Measurements from ENCODE around the gene MSMO1.
A peak's percentile ranks its signal among the peaks of the same experiment; 100 is the strongest.

MSMO1 gene

DNA sequence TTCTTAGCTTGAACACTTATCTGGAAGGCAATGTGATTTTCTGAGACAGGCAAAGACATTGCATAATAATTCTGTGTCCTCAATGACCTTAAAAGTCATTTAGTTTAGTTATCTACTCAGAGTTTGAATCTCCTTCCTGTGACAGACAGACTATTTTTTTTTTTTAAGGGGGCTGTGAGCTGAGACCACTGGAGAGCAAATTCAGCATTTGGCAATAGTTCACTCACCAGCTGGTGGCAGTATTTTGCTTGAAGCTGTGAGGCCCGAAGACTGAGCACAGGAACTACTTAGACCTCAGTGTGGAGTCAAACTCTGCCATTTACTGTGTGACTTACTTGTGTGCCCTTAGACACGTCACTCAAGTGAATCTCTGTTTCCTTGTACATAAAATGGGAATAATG, 28.4 kb downstream of the MSMO1 start:
- CTCF ChIA-PET, result interaction anchor here (0.6 to 1.1 kb wide), 12 partner anchors 38 to 422 kb away, joined by 3 to 5 read pairs (median 3); no protein-coding TSS in a partner anchor
- TF ChIP-seq, protein P1, sequence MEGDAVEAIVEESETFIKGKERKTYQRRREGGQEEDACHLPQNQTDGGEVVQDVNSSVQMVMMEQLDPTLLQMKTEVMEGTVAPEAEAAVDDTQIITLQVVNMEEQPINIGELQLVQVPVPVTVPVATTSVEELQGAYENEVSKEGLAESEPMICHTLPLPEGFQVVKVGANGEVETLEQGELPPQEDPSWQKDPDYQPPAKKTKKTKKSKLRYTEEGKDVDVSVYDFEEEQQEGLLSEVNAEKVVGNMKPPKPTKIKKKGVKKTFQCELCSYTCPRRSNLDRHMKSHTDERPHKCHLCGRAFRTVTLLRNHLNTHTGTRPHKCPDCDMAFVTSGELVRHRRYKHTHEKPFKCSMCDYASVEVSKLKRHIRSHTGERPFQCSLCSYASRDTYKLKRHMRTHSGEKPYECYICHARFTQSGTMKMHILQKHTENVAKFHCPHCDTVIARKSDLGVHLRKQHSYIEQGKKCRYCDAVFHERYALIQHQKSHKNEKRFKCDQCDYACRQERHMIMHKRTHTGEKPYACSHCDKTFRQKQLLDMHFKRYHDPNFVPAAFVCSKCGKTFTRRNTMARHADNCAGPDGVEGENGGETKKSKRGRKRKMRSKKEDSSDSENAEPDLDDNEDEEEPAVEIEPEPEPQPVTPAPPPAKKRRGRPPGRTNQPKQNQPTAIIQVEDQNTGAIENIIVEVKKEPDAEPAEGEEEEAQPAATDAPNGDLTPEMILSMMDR (conservative IDR thresholded peaks at IDR 0.05; ENCODE audit: low read depth), result peak; percentile 32
- no peak overlapping the region for H3K27ac ChIP-seq
- no peak for DNase-seq (ENCODE audit: low spot score)
- POLR2A ChIA-PET (ENCODE audit: low non-redundant PET), result no interaction called here

- ChIA-PET POLR2A (ENCODE audit: low non-redundant PET) (no interaction called here), CTCF (interaction anchor here (0.7 kb wide), 1 partner anchor 298 kb away, joined by 3 read pairs; no protein-coding TSS in a partner anchor)
- peak; percentile 63 for DNase-seq (ENCODE audit: low spot score)
- TF ChIP-seq, protein P1 (conservative IDR thresholded peaks at IDR 0.05; ENCODE audit: low read depth), result no peak
- peak overlapping the region; percentile 59; the same call in 1 of the 2 replicates for H3K27ac ChIP-seq
Observed at GRCh38 chr4:165359506-165359905, 32.0 kb downstream of the MSMO1 start.

GRCh38 chr4:165360041-165360695, 32.7 kb downstream of the MSMO1 start:
- TF ChIP-seq, protein P1 (conservative IDR thresholded peaks at IDR 0.05; ENCODE audit: low read depth), result no peak
- no peak for DNase-seq (ENCODE audit: low spot score)
- POLR2A ChIA-PET (ENCODE audit: low non-redundant PET), result interaction anchor here (0.5 kb wide), 1 partner anchor 99 kb away, joined by 5 read pairs; no protein-coding TSS in a partner anchor
- CTCF ChIA-PET, result interaction anchor here (1.2 kb wide), 1 partner anchor 105 kb away, joined by 3 read pairs; no protein-coding TSS in a partner anchor
- no peak overlapping the region for H3K27ac ChIP-seq

DNA sequence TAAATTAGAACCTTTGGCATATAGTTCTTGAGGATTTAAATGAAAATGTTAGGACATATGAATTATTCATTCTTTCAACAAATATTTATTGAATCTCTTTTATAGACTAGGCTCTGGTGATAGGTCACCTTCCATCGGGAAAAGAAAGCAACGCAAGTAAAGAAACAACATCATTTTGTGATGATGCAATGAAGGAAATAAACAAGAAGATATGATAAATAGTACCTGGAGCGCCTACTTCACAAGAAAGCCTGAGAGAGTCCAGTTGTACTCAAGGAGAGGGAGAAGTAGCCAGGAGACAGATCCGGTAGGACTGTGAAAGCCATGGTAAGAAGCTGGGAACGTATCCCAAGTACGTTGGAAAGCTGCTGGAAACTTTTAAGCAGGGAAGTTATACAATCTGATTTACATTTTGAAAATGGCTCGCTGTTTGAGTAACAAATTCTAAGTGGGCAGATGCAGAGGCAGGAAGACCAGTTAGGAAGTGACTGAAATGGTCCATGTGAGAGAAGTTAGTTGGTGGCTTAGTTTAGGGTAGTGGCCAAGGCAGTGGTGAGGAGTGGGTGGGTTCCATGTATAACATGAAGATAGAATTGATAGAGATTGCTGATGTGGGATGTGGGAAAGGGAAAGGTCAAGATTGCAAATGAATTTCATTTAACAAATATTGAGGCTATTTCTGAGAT, 33.7 kb downstream of the MSMO1 start:
- TF ChIP-seq, protein P1 (conservative IDR thresholded peaks at IDR 0.05; ENCODE audit: low read depth), result no peak
- DNase-seq (ENCODE audit: low spot score), result no peak
- POLR2A ChIA-PET (ENCODE audit: low non-redundant PET), result interaction anchor here (0.5 kb wide), 1 partner anchor 98 kb away, joined by 5 read pairs; no protein-coding TSS in a partner anchor
- CTCF ChIA-PET, result interaction anchor here (1.2 kb wide), 1 partner anchor 104 kb away, joined by 3 read pairs; no protein-coding TSS in a partner anchor
- no peak overlapping the region for H3K27ac ChIP-seq

DNA sequence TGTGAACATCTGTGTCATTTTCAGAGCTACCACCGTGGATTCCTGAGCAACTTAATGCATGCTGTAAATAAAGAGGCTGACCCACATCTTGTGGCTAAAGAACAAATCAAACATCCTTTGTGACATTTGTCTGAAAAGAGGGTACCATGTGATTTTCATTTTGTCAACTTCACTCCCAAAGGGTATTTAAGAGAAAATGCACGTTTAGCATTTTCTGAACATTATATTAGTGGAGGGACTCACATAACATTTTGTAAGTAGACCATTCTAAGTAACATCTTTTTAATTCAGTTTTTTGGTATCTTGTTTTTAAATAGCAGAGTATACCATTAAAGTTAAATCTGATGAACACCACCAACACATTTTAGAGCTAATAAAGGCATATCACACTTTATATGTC, 34.3 kb downstream of the MSMO1 start:
- CTCF ChIA-PET, result no interaction called here
- TF ChIP-seq, protein P1 (conservative IDR thresholded peaks at IDR 0.05; ENCODE audit: low read depth), result no peak
- POLR2A ChIA-PET (ENCODE audit: low non-redundant PET), result no interaction called here

GRCh38 chr4:165364452-165365080, 37.1 kb downstream of the MSMO1 start:
- no peak overlapping the region for H3K27ac ChIP-seq
- no peak for DNase-seq (ENCODE audit: low spot score)
- ChIA-PET CTCF (no interaction called here), POLR2A (ENCODE audit: low non-redundant PET) (no interaction called here)
- TF ChIP-seq, protein P1 (conservative IDR thresholded peaks at IDR 0.05; ENCODE audit: low read depth), result no peak

More for the DNA sequence above, 34.3 kb downstream of the MSMO1 start:
- no peak for DNase-seq (ENCODE audit: low spot score)
- H3K27ac ChIP-seq, result no peak overlapping the region

Measured in RWPE1 (cell line).